IMR-90 (cell line): ENCODE measurements around the gene YPEL2.

Experiments
- BHLHE40 ChIP-seq: fragments of 150-350 bp; IDR thresholded peaks from 2 replicates; pipeline ENCODE4 v1.6.1; 2016; ENCODE audit warnings: mild to moderate bottlenecking, low read depth, low read length
- CEBPB ChIP-seq: IDR thresholded peaks from 2 replicates; pipeline ENCODE4 v1.6.1; 2012; ENCODE audit warnings: low read depth, low read length, improper control_type of control experiment
- CHD1 ChIP-seq: IDR thresholded peaks from 2 replicates; pipeline ENCODE4 v1.6.1; 2012; ENCODE audit warnings: low read depth, low read length, improper control_type of control experiment
- CTCF ChIP-seq: conservative IDR thresholded peaks from 2 replicates; pipeline ENCODE4 v1.5.1; 2012; ENCODE audit warnings: mild to moderate bottlenecking, low read depth, low read length, improper control_type of control experiment
- NFE2L2 ChIP-seq: fragments of 150-350 bp; IDR thresholded peaks from 2 replicates; pipeline ENCODE4 v1.6.1; 2016; ENCODE audit warnings: low read depth, mild to moderate bottlenecking, low read length
- POLR2A ChIP-seq: IDR thresholded peaks from 2 replicates; pipeline ENCODE4 v1.6.1; 2012; ENCODE audit warnings: mild to moderate bottlenecking, low read depth, low read length
- RAD21 ChIP-seq: IDR thresholded peaks from 2 replicates; pipeline ENCODE4 v1.6.1; 2012; ENCODE audit warnings: low read length, improper control_type of control experiment
- RCOR1 ChIP-seq: IDR thresholded peaks from 2 replicates; pipeline ENCODE4 v1.6.1; 2012; ENCODE audit warnings: mild to moderate bottlenecking, low read length, improper control_type of control experiment; ENCODE audit not compliant: insufficient replicate concordance
- RFX5 ChIP-seq: IDR thresholded peaks from 2 replicates; pipeline ENCODE4 v1.8.0; 2012; ENCODE audit warnings: low read depth, mild to moderate bottlenecking, low read length, moderate library complexity
- SMC3 ChIP-seq: fragments of 150-350 bp; IDR thresholded peaks from 2 replicates; pipeline ENCODE4 v1.6.1; 2016; ENCODE audit warnings: low read depth, mild to moderate bottlenecking, antibody characterized with exemption, low read length, moderate library complexity
- USF2 ChIP-seq: fragments of 150-350 bp; IDR thresholded peaks from 2 replicates; pipeline ENCODE4 v1.6.1; 2017; ENCODE audit warnings: mild to moderate bottlenecking, antibody characterized with exemption, low read length, low read depth
- TF ChIP-seq, protein P1 (sequence below): fragments of 150-350 bp; IDR thresholded peaks from 2 replicates; pipeline ENCODE4 v1.6.1; 2016; ENCODE audit warnings: low read depth, mild to moderate bottlenecking, low read length, moderate library complexity, borderline replicate concordance

DNA sequence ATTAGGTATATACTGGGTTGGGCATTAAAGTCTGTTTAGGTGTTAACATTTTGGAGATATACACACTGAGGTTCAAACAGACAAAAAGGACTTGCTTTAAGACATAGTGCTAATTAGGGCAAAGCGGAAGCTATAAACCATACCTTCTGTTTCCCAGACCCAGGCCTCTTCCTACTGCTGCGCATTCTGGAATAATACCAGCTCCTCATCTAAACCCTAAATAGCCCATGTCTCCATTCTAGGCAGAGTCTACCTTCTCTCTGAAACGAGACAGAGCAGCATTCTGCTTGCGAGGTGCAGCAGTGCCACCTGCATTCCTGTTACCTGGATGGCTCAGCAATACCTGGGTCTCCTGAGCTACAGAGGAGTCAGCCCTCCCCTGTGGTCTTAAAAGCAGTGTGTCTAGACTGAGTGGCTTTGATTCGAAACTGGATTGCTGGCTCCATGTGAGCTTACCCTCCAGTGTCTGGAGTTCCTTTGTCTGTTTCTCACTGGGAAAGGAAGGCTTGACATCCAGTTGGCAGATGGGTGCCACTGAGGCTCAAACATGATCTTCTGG lies 6.4 kb downstream of the YPEL2 start:
- no peak for TF ChIP-seq CTCF
- TF ChIP-seq CEBPB, result no peak
- TF ChIP-seq POLR2A, result no peak
- no peak for TF ChIP-seq RCOR1
- no peak for TF ChIP-seq SMC3
- TF ChIP-seq RFX5, result no peak
- no peak for TF ChIP-seq CHD1
- TF ChIP-seq USF2, result no peak
- TF ChIP-seq, protein P1, sequence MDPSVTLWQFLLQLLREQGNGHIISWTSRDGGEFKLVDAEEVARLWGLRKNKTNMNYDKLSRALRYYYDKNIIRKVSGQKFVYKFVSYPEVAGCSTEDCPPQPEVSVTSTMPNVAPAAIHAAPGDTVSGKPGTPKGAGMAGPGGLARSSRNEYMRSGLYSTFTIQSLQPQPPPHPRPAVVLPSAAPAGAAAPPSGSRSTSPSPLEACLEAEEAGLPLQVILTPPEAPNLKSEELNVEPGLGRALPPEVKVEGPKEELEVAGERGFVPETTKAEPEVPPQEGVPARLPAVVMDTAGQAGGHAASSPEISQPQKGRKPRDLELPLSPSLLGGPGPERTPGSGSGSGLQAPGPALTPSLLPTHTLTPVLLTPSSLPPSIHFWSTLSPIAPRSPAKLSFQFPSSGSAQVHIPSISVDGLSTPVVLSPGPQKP, result no peak
- TF ChIP-seq RAD21, result no peak
- TF ChIP-seq BHLHE40, result no peak
- TF ChIP-seq NFE2L2, result no peak
